K562 (cell line): Measurements from ENCODE around the gene FKBP8. TPM values are rescaled to one million over a fixed set of nuclear protein-coding genes. Genes with fewer than 3 reads are reported as not detected.
A peak's percentile ranks its signal among the peaks of the same experiment; 100 is the strongest.

Experiments
- ATAC-seq: fragments of 200-7000 bp; cut with Tn5 transposase; 3 replicates; pipeline ENCODE4 v1.9.1; 2020; ENCODE audit warnings: moderate library complexity
- BruUV-seq: library from RNA; stranded (reverse); fragments of 400-500 nt; replicated peaks from 2 replicates; lab custom pipeline; 2021; lab: Mats Ljungman, UMichigan
- CTCF ChIA-PET: fragments of 300-600 bp; formaldehyde crosslinking; extraction: SDS; loops from one replicate; lab custom pipeline; 2021; ENCODE audit warnings: low intra/inter-chr PET ratio; lab: Yijun Ruan, JAX
- POLR2A ChIA-PET: fragments of 300-600, 350-650 bp; sonication (Branson Sonifier 250); formaldehyde crosslinking; extraction: SDS; loops from one replicate; lab custom pipeline; 2021; ENCODE audit warnings: antibody characterized with exemption, inconsistent platforms; lab: Yijun Ruan, JAX
- DNase-seq, 4 experiments: peaks; one replicate each; pipeline versions ENCODE4 v3.0.0 to v3.0.0-alpha.2; 2011 to 2018; ENCODE audit warnings: low spot score in 3 of 4, mixed read lengths in 3 of 4; ENCODE audit errors: extremely low read depth in 1 of 4
- FAIRE-seq: peaks from 2 replicates; lab custom pipeline; 2011; peaks lifted over from hg19 to GRCh38; lab: Jason Lieb, UNC
- H2AFZ ChIP-seq: 2 replicates; pipeline ENCODE4 v1.6.0; 2011; ENCODE audit warnings: low read depth, low read length, control low read depth, inconsistent platforms
- H3K27ac ChIP-seq: fragments of 200-600 bp; 3 replicates; pipeline ENCODE4 v1.8.0; 2011; ENCODE audit warnings: low read depth, mild to moderate bottlenecking, control low read depth, inconsistent platforms, low read length, moderate library complexity, mixed read lengths; ENCODE audit errors: extremely low read depth
- H3K27me3 ChIP-seq, 2 experiments: fragments of 300-600 bp in 1 of 2; 2 replicates in 1 of 2; 3 replicates in 1 of 2; pipeline versions ENCODE4 v1.6.0 to v1.8.0; 2011; ENCODE audit warnings: inconsistent platforms in 2 of 2, low read length in 2 of 2, mild to moderate bottlenecking in 1 of 2, mixed read lengths in 1 of 2, moderate library complexity in 1 of 2; ENCODE audit not compliant: control insufficient read depth in 2 of 2, insufficient read depth in 2 of 2
- H3K36me3 ChIP-seq: fragments of 300-600 bp; 3 replicates; pipeline ENCODE4 v1.8.0; 2011; ENCODE audit warnings: mild to moderate bottlenecking, low read length, inconsistent platforms; ENCODE audit not compliant: control insufficient read depth, insufficient read depth
- H3K4me1 ChIP-seq, 2 experiments: fragments of 200-600 bp in 1 of 2; replicated peaks in 1 of 2; 2 replicates in 1 of 2; 3 replicates in 1 of 2; pipeline versions ENCODE4 v1.5.1 to v1.8.0; 2011; ENCODE audit warnings: inconsistent platforms in 2 of 2, low read length in 2 of 2, mild to moderate bottlenecking in 1 of 2, mixed read lengths in 1 of 2, moderate library complexity in 1 of 2; ENCODE audit not compliant: control insufficient read depth in 2 of 2, insufficient read depth in 2 of 2
- H3K4me2 ChIP-seq: 2 replicates; pipeline ENCODE4 v1.6.1; 2011; ENCODE audit warnings: low read length, control low read depth, inconsistent platforms, mixed read lengths; ENCODE audit not compliant: insufficient read depth
- H3K4me3 ChIP-seq: fragments of 200-600 bp; sonication (generic), shearing (Covaris generic); 2 replicates; pipeline ENCODE4 v1.5.1; 2016; ENCODE audit warnings: control low read depth, inconsistent platforms
- H3K79me2 ChIP-seq: fragments of 200-600 bp; 3 replicates; pipeline ENCODE4 v1.8.0; 2011; ENCODE audit warnings: low read length, inconsistent platforms; ENCODE audit not compliant: control insufficient read depth, insufficient read depth
- H3K9ac ChIP-seq, 2 experiments: 2 replicates each; pipeline versions ENCODE4 v1.6.0 to v1.6.1; 2011; ENCODE audit warnings: low read depth in 2 of 2, low read length in 2 of 2, control low read depth in 1 of 2, inconsistent platforms in 1 of 2, mild to moderate bottlenecking in 1 of 2, mixed read lengths in 1 of 2; ENCODE audit not compliant: insufficient read depth in 1 of 2
- H3K9me1 ChIP-seq: one replicate; pipeline ENCODE4 v1.6.0; 2011; ENCODE audit warnings: inconsistent platforms, mild to moderate bottlenecking, low read length, moderate library complexity; ENCODE audit not compliant: control insufficient read depth, insufficient read depth
- H3K9me3 ChIP-seq: replicated peaks from 2 replicates; pipeline ENCODE4 v1.5.1; 2011; ENCODE audit warnings: low read depth, low read length, inconsistent platforms; ENCODE audit not compliant: control insufficient read depth, insufficient read depth
- H4K20me1 ChIP-seq: replicated peaks from 2 replicates; pipeline ENCODE4 v1.6.1; 2011; ENCODE audit warnings: low read length, inconsistent platforms, mixed read lengths; ENCODE audit not compliant: control insufficient read depth, insufficient read depth
- ARID4B ChIP-seq: sonication (generic); formaldehyde crosslinking; IDR thresholded peaks from 2 replicates; pipeline ENCODE4 v1.8.0; 2022; ENCODE audit warnings: mild to moderate bottlenecking, missing genetic modification reagents
- BCOR ChIP-seq: fragments of 450-650 bp; IDR thresholded peaks from 2 replicates; pipeline ENCODE4 v1.6.1; 2016
- BRD4 ChIP-seq: fragments of 200-600 bp; sonication (generic); IDR thresholded peaks from 2 replicates; pipeline ENCODE4 v1.6.1; 2017; ENCODE audit warnings: inconsistent platforms
- CHD2 ChIP-seq: IDR thresholded peaks from 2 replicates; pipeline ENCODE4 v1.6.1; 2011; ENCODE audit warnings: low read depth, low read length
- E2F4 ChIP-seq: sonication (generic); formaldehyde crosslinking; IDR thresholded peaks from 2 replicates; pipeline ENCODE4 v1.8.0; 2022; ENCODE audit warnings: mild to moderate bottlenecking, low read depth, missing genetic modification reagents
- E4F1 ChIP-seq: fragments of 250-450 bp; sonication (Bioruptor Pico); IDR thresholded peaks from 2 replicates; pipeline ENCODE4 v1.5.0; 2021; ENCODE audit warnings: mild to moderate bottlenecking, borderline replicate concordance
- HDAC6 ChIP-seq: IDR thresholded peaks from 2 replicates; pipeline ENCODE4 v1.6.1; 2012; ENCODE audit warnings: low read depth, mild to moderate bottlenecking, control low read depth, inconsistent platforms, low read length, moderate library complexity
- MCM7 ChIP-seq, 2 experiments: fragments of 450-650 bp; IDR thresholded peaks; 2 replicates each; pipeline ENCODE4 v1.6.1; 2016 to 2018
- SAP30 ChIP-seq: fragments of 200-600 bp; sonication (generic); IDR thresholded peaks from 2 replicates; pipeline ENCODE4 v1.6.1; 2012; ENCODE audit warnings: borderline replicate concordance, low read depth, mild to moderate bottlenecking, moderate library complexity, low read length, control low read depth, inconsistent platforms; ENCODE audit not compliant: insufficient read depth, poor library complexity, severe bottlenecking
- SFPQ ChIP-seq: fragments of 200-400 bp; formaldehyde crosslinking; IDR thresholded peaks from 2 replicates; pipeline ENCODE4 v1.6.1; 2017; ENCODE audit warnings: mild to moderate bottlenecking, low read depth, low read length, moderate library complexity
- SP2 ChIP-seq: IDR thresholded peaks from 2 replicates; pipeline ENCODE4 v1.6.1; 2011; ENCODE audit warnings: mild to moderate bottlenecking, low read depth, low read length, moderate library complexity; ENCODE audit not compliant: poor library complexity, severe bottlenecking; ENCODE audit errors: extremely low read depth
- ZNF146 ChIP-seq: IDR thresholded peaks from one replicate; pipeline ENCODE4 v1.6.1; 2018; ENCODE audit warnings: missing compliant biosample characterization; ENCODE audit not compliant: unreplicated experiment
- WGBS: fragments of 100-300 bp; shearing (Covaris generic); methylation state at CpG from one replicate; pipeline ENCODE4 v1.1.6; 2016; ENCODE audit warnings: low coverage, mixed read lengths; ENCODE audit not compliant: insufficient coverage; ENCODE audit errors: missing lambda C conversion rate; 5-methylcytosine and 5-hydroxymethylcytosine counted together
- in situ Hi-C: fragments of 300-500 bp; cut with MboI; formaldehyde crosslinking; loops from 4 replicates; pipeline ENCODE4 v1.15.0; 2018; ENCODE audit warnings: inconsistent platforms, mixed read lengths
- intact Hi-C: fragments of 100-400 bp; cut with micrococcal nuclease; formaldehyde crosslinking; loops from 2 replicates; pipeline ENCODE4 v1.14.2; 2022
- polyA plus RNA-seq, 8 experiments: library from polyadenylated mRNA; depleted of rRNA in 4 of 8; stranded (reverse) in 5 of 8; unstranded in 3 of 8; fragments of >200 nt; fragmentation: Nextera tagmentation in 2 of 8; fragmentation: Illumina TruSeq in 1 of 8; extraction: Ambion mirVana in 2 of 8; extraction: Trizol in 1 of 8; gene quantifications; 2 replicates each; pipeline versions ENCODE4 v1.2.1 to v1.2.3, GENCODE V29; 2011 to 2014; ENCODE audit warnings: inconsistent platforms in 1 of 8, missing spikeins in 1 of 8
- total RNA-seq, 7 experiments: library from RNA; depleted of rRNA in 6 of 7; stranded (reverse); fragments of >200 nt in 6 of 7; fragmentation: Illumina TruSeq in 2 of 7; extraction: Trizol in 2 of 7; gene quantifications; 2 replicates each; pipeline versions ENCODE4 v1.2.1 to v1.2.3, GENCODE V29; 2011 to 2021; ENCODE audit warnings: low replicate concordance in 1 of 7

FKBP8 gene
- total and polyA plus RNA-seq, 9 of the 15 experiments (the other 6 are each of a cell fraction or from before 2014, with no cell fraction given) = 0.46 to 236 (median 104) TPM

- Histone ChIP-seq H4K20me1 (peaks cover 77% of the 10 kb centered on the region), H3K4me3 (no peak overlapping the region), H3K4me2 (no peak overlapping the region), H2AFZ (no peak overlapping the region)
- POLR2A ChIA-PET = interaction anchor here (0.6 to 9.2 kb wide), 6 partner anchors 9 to 79 kb away, joined by 3 to 84 read pairs (median 6); partner anchors contain the start of gene ELL
- in situ Hi-C loops = no loop called here
- 82% methylated on average over 8 of the region's 8 CpGs for WGBS
- TF ChIP-seq SP2 (no peak), CHD2 (no peak), BCOR (no peak), E4F1 (CRISPR knock-in tag) (no peak), E2F4 (no peak), BRD4 (no peak), ZNF146 (CRISPR knock-in tag) (no peak), SFPQ (no peak), SAP30 (no peak), ARID4B (CRISPR knock-in tag) (no peak), HDAC6 (no peak), MCM7 (IDR thresholded peaks at IDR 0.05) (no peak)
- TF ChIP-seq, all 486 proteins: peak for 0
- peaks cover 29 to 53% of the 10 kb centered on the region in 2 experiments for H3K4me1 ChIP-seq
- no peak for ATAC-seq
- no peak overlapping the region for H3K27ac ChIP-seq
- H3K36me3 ChIP-seq = peaks cover 3% of the 10 kb centered on the region; the same call in 2 of the 3 replicates
- H3K27me3 ChIP-seq = no peaks in the 10 kb centered on the region
- CTCF ChIA-PET = interaction anchor here (0.6 kb wide), 1 partner anchor 182 kb away, joined by 3 read pairs; no protein-coding TSS in a partner anchor
- H3K9ac ChIP-seq = peak overlapping the region in 1 of 2 experiments; percentile 70; a peak in 2 of 4 replicates
- no peak for FAIRE-seq
- no peaks in the 10 kb centered on the region for H3K9me3 ChIP-seq
- intact Hi-C loops = no loop called here
- DNase-seq = no peak
- peaks cover 93% of the 10 kb centered on the region for H3K79me2 ChIP-seq
- no TSS peak for BruUV-seq
- H3K9me1 ChIP-seq = peaks cover 29% of the 10 kb centered on the region
These were observed 33.2 kb downstream of the FKBP8 start for GRCh38 chr19:18510216-18510615.
